Measurements from ENCODE around the gene ULBP3. TPM values are rescaled to one million over a fixed set of nuclear protein-coding genes. Genes with fewer than 3 reads are reported as not detected.
"Not testable (repeated sequence)": the region's sequence is repeated elsewhere in the genome, so short reads cannot be mapped to it uniquely, and the experiment has no call there.

Gene ULBP3
- total RNA-seq, 1 experiment from 2014 or later: 18.4 TPM

GRCh38 chr6:150065083-150065482 lies 3.8 kb downstream of the ULBP3 start (continued):
- TF ChIP-seq CEBPB (IDR thresholded peaks at IDR 0.05; ENCODE audit: low read depth): no peak
- no peak for TF ChIP-seq MAX (IDR thresholded peaks at IDR 0.05)
- TF ChIP-seq ZFX (IDR thresholded peaks at IDR 0.05): no peak

GRCh38 chr6:150063640-150064039 lies 5.3 kb downstream of the ULBP3 start:
- TF ChIP-seq CTCF (IDR thresholded peaks at IDR 0.05 in 2 of 3, conservative IDR thresholded peaks at IDR 0.05 in 1 of 3; ENCODE audit: borderline replicate concordance in 1 of 3, insufficient read depth in 1 of 3, low read depth in 2 of 3, low read length in 2 of 3) (no peak), YY1 (IDR thresholded peaks at IDR 0.05; ENCODE audit: extremely low read depth, insufficient replicate concordance, low read depth, low read length) (no peak), RAD21 (IDR thresholded peaks at IDR 0.05; ENCODE audit: low read depth) (no peak), ZNF274 (IDR thresholded peaks at IDR 0.05; ENCODE audit: low read depth, low read length) (no peak), CBX3 (IDR thresholded peaks at IDR 0.05; ENCODE audit: low read depth) (no peak), MAX (IDR thresholded peaks at IDR 0.05) (no peak), ATF3 (IDR thresholded peaks at IDR 0.05) (no peak)

GRCh38 chr6:150059973-150060372 lies 8.9 kb downstream of the ULBP3 start:
- RAD21 ChIA-PET (ENCODE audit: low non-redundant PET in 1 of 2, low total read pairs in 2 of 2, uncharacterized antibody in 2 of 2, unreplicated experiment in 2 of 2); H3K4me2 ChIP-seq (ENCODE audit: low read length); H4K20me1 ChIP-seq (ENCODE audit: insufficient read depth); H3K9ac ChIP-seq (ENCODE audit: low read length); H2AFZ ChIP-seq (ENCODE audit: low read depth, low read length, poor library complexity, severe bottlenecking); H3K36me3 ChIP-seq (ENCODE audit: control insufficient read depth in 1 of 2, insufficient read depth in 2 of 2, low read length in 2 of 2); intact Hi-C loops (cut with micrococcal nuclease); H3K4me3 ChIP-seq (replicated peaks in 1 of 2; ENCODE audit: low read depth in 1 of 2, low read length in 2 of 2); ATAC-seq; H3K27me3 ChIP-seq (ENCODE audit: insufficient read depth, low read length); H3K9me2 ChIP-seq (ENCODE audit: insufficient read depth); POLR2A ChIA-PET; H3K27ac ChIP-seq (ENCODE audit: low read depth, low read length); H3K4me1 ChIP-seq (ENCODE audit: control insufficient read depth in 1 of 2, insufficient read depth in 2 of 2, low read length in 2 of 2); DNase-seq (ENCODE audit: low read depth, low spot score); H3K79me2 ChIP-seq (ENCODE audit: insufficient read depth, low read length); H3K9me3 ChIP-seq (ENCODE audit: control insufficient read depth in 1 of 2, insufficient read depth in 1 of 2, low read depth in 1 of 2, low read length in 2 of 2); CTCF ChIA-PET; BruUV-seq (replicated peaks): not testable (repeated sequence)

More at GRCh38 chr6:150063640-150064039, 5.3 kb downstream of the ULBP3 start:
- Histone ChIP-seq H3K27ac (ENCODE audit: low read depth, low read length) (no peak overlapping the region), H3K4me3 (replicated peaks in 1 of 2; ENCODE audit: low read depth in 1 of 2, low read length in 2 of 2) (no peak overlapping the region), H3K9ac (ENCODE audit: low read length) (no peak overlapping the region), H3K9me2 (ENCODE audit: insufficient read depth) (no peaks in the 10 kb centered on the region), H3K36me3 (ENCODE audit: control insufficient read depth in 1 of 2, insufficient read depth in 2 of 2, low read length in 2 of 2) (peaks cover 7 to 8% of the 10 kb centered on the region in 2 experiments; a peak in 3 of 4 replicates), H2AFZ (ENCODE audit: low read depth, low read length, poor library complexity, severe bottlenecking) (no peak overlapping the region), H4K20me1 (ENCODE audit: insufficient read depth) (no peaks in the 10 kb centered on the region), H3K79me2 (ENCODE audit: insufficient read depth, low read length) (peaks cover 9% of the 10 kb centered on the region; the same call in 1 of the 2 replicates), H3K27me3 (ENCODE audit: insufficient read depth, low read length) (no peaks in the 10 kb centered on the region), H3K4me1 (ENCODE audit: control insufficient read depth in 1 of 2, insufficient read depth in 2 of 2, low read length in 2 of 2) (peaks cover 0 to 11% of the 10 kb centered on the region in 2 experiments; a peak in 1 of 4 replicates), H3K9me3 (ENCODE audit: control insufficient read depth in 1 of 2, insufficient read depth in 1 of 2, low read depth in 1 of 2, low read length in 2 of 2) (no peaks in the 10 kb centered on the region), H3K4me2 (ENCODE audit: low read length) (no peak overlapping the region)
- POLR2A ChIA-PET: no interaction called here
- no TSS peak for BruUV-seq (replicated peaks)
- RAD21 ChIA-PET (ENCODE audit: low non-redundant PET in 1 of 2, low total read pairs in 2 of 2, uncharacterized antibody in 2 of 2, unreplicated experiment in 2 of 2): no interaction called here
- no peak for DNase-seq (ENCODE audit: low read depth, low spot score)
- ATAC-seq: no peak
- CTCF ChIA-PET: no interaction called here
- intact Hi-C loops (cut with micrococcal nuclease): no loop called here

Data from HCT116 (cell line).